SK-N-SH (cell line): Measurements from ENCODE around the gene REEP3.

Source experiments
- CTCF ChIP-seq: fragments of 200-600 bp; sonication (generic); IDR thresholded peaks from 2 replicates; pipeline ENCODE4 v1.6.1; 2017; ENCODE audit warnings: antibody characterized with exemption, mild to moderate bottlenecking, moderate library complexity
- EP300 ChIP-seq, 2 experiments: IDR thresholded peaks; 2 replicates each; pipeline versions ENCODE4 v1.4.0 to v1.6.1; 2012; ENCODE audit warnings: borderline replicate concordance in 1 of 2, low read depth in 1 of 2, low read length in 1 of 2
- FOXM1 ChIP-seq: IDR thresholded peaks from 2 replicates; pipeline ENCODE4 v1.4.0; 2012; ENCODE audit warnings: low read depth, mild to moderate bottlenecking
- PBX3 ChIP-seq: IDR thresholded peaks from 2 replicates; pipeline ENCODE4; 2012
- REST ChIP-seq: IDR thresholded peaks from 2 replicates; pipeline ENCODE4 v1.6.1; 2012; ENCODE audit warnings: mild to moderate bottlenecking, low read depth, low read length, moderate library complexity
- TAF1 ChIP-seq: IDR thresholded peaks from 2 replicates; pipeline ENCODE4 v1.6.1; 2012; ENCODE audit warnings: low read depth, mild to moderate bottlenecking, low read length, moderate library complexity, borderline replicate concordance
- USF1 ChIP-seq: IDR thresholded peaks from 2 replicates; pipeline ENCODE4 v1.4.0; 2012; ENCODE audit warnings: low read depth, borderline replicate concordance
- YY1 ChIP-seq: IDR thresholded peaks from 2 replicates; pipeline ENCODE4 v1.4.0; 2012; ENCODE audit warnings: low read depth, mild to moderate bottlenecking

- TF ChIP-seq TAF1 (no peak), CTCF (no peak), FOXM1 (no peak), EP300 (IDR thresholded peaks at IDR 0.05; ENCODE audit: borderline replicate concordance in 1 of 2, low read depth in 1 of 2, low read length in 1 of 2) (no peak), YY1 (no peak), USF1 (no peak), PBX3 (no peak), REST (no peak)
Measured at GRCh38 chr10:63491588-63492316, 29.4 kb upstream of the REEP3 start.
